Duodenal mucosa (tissue), 2 donors: Measurements from ENCODE around the gene RNF34.

ENCODE experiments used
- H3K27ac ChIP-seq: one replicate; pipeline ENCODE4 v1.7.0; 2013; ENCODE audit warnings: low read depth, low read length
- H3K27me3 ChIP-seq, 2 donors: one replicate each; pipeline ENCODE4 v1.7.0; 2013; ENCODE audit warnings: low read length in 2 of 2, control low read depth in 1 of 2; ENCODE audit not compliant: insufficient read depth in 2 of 2, control insufficient read depth in 1 of 2
- H3K36me3 ChIP-seq, 2 donors: one replicate each; pipeline ENCODE4 v1.7.0; 2013; ENCODE audit warnings: low read length in 2 of 2, control low read depth in 1 of 2; ENCODE audit not compliant: insufficient read depth in 2 of 2, control insufficient read depth in 1 of 2
- H3K4me1 ChIP-seq, 2 donors: one replicate each; pipeline ENCODE4 v1.7.0; 2013; ENCODE audit warnings: low read length in 2 of 2, control low read depth in 1 of 2; ENCODE audit not compliant: insufficient read depth in 2 of 2, control insufficient read depth in 1 of 2
- H3K4me3 ChIP-seq, 2 donors: one replicate each; pipeline ENCODE4 v1.7.0; 2013; ENCODE audit warnings: low read length in 2 of 2, low read depth in 1 of 2
- H3K9ac ChIP-seq, 2 donors: one replicate each; pipeline ENCODE4 v1.7.0; 2013; ENCODE audit warnings: low read length in 2 of 2, low read depth in 1 of 2
- H3K9me3 ChIP-seq, 2 donors: one replicate each; pipeline ENCODE4 v1.7.0; 2013; ENCODE audit warnings: low read length in 2 of 2, control low read depth in 1 of 2; ENCODE audit not compliant: control insufficient read depth in 1 of 2

The RNF34 gene

GRCh38 chr12:121399391-121400331 lies at the start of gene RNF34:
RNF34 (plus strand) TSS chr12:121400118; CDS start chr12:121400213, 95 bp downstream.
- Histone ChIP-seq H3K9me3 (no peaks in the 10 kb centered on the region), H3K27ac (peak within 1 kb of the TSS; percentile 74), H3K4me1 (peaks cover 16 to 29% of the 10 kb centered on the region in 2 donors), H3K4me3 (peak within 1 kb of the TSS; percentile 93 to 95), H3K27me3 (no peaks in the 10 kb centered on the region), H3K9ac (peak within 1 kb of the TSS; percentile 89 to 98), H3K36me3 (peaks cover 0 to 1% of the 10 kb centered on the region in 2 donors)

GRCh38 chr12:121351820-121352681 lies 47.9 kb upstream of the RNF34 start, which contains the start of gene ANAPC5:
ANAPC5 (minus strand) TSS chr12:121352411; CDS start chr12:121352340, 71 bp downstream.
- peak within 1 kb of the TSS; percentile 79 for H3K27ac ChIP-seq
- no peaks in the 10 kb centered on the region for H3K9me3 ChIP-seq
- peaks cover 0 to 14% of the 10 kb centered on the region in 2 donors for H3K4me1 ChIP-seq
- peak within 1 kb of the TSS; percentile 96 to 100 for H3K4me3 ChIP-seq
- no peaks in the 10 kb centered on the region for H3K27me3 ChIP-seq
- H3K9ac ChIP-seq: peak within 1 kb of the TSS; percentile 89 to 98
- no peaks in the 10 kb centered on the region for H3K36me3 ChIP-seq

GRCh38 chr12:121352682-121353018 lies 47.3 kb upstream of the RNF34 start:
- H3K9me3 ChIP-seq: no peaks in the 10 kb centered on the region
- peaks cover 0 to 14% of the 10 kb centered on the region in 2 donors for H3K4me1 ChIP-seq
- no peaks in the 10 kb centered on the region for H3K27me3 ChIP-seq
- no peaks in the 10 kb centered on the region for H3K36me3 ChIP-seq
- H3K4me3 ChIP-seq: peak overlapping the region; percentile 96 to 100
- H3K27ac ChIP-seq: no peak overlapping the region
- peak overlapping the region; percentile 89 to 98 for H3K9ac ChIP-seq

GRCh38 chr12:121355818-121356217 lies 44.1 kb upstream of the RNF34 start:
- Histone ChIP-seq H3K9me3 (no peaks in the 10 kb centered on the region), H3K4me1 (peaks cover 0 to 10% of the 10 kb centered on the region in 2 donors), H3K4me3 (no peak overlapping the region), H3K9ac (no peak overlapping the region), H3K27me3 (no peaks in the 10 kb centered on the region), H3K27ac (no peak overlapping the region), H3K36me3 (no peaks in the 10 kb centered on the region)

GRCh38 chr12:121356657-121357056 lies 43.3 kb upstream of the RNF34 start:
- Histone ChIP-seq H3K27me3 (no peaks in the 10 kb centered on the region), H3K27ac (no peak overlapping the region), H3K4me3 (no peak overlapping the region), H3K9me3 (no peaks in the 10 kb centered on the region), H3K9ac (no peak overlapping the region), H3K4me1 (peaks cover 0 to 4% of the 10 kb centered on the region in 2 donors), H3K36me3 (no peaks in the 10 kb centered on the region)

- Histone ChIP-seq H3K9me3 (no peaks in the 10 kb centered on the region), H3K4me1 (peaks cover 0 to 4% of the 10 kb centered on the region in 2 donors), H3K27ac (no peak overlapping the region), H3K9ac (no peak overlapping the region), H3K27me3 (no peaks in the 10 kb centered on the region), H3K4me3 (no peak overlapping the region), H3K36me3 (no peaks in the 10 kb centered on the region)
These were observed 42.6 kb upstream of the RNF34 start for GRCh38 chr12:121357331-121357730.

GRCh38 chr12:121358073-121358472 lies 41.8 kb upstream of the RNF34 start:
- peaks cover 0 to 2% of the 10 kb centered on the region in 2 donors for H3K4me1 ChIP-seq
- H3K9me3 ChIP-seq: no peaks in the 10 kb centered on the region
- no peak overlapping the region for H3K9ac ChIP-seq
- H3K36me3 ChIP-seq: no peaks in the 10 kb centered on the region
- H3K27me3 ChIP-seq: no peaks in the 10 kb centered on the region
- no peak overlapping the region for H3K27ac ChIP-seq
- no peak overlapping the region for H3K4me3 ChIP-seq

- Histone ChIP-seq H3K27me3 (peaks cover 0 to 5% of the 10 kb centered on the region in 2 donors), H3K36me3 (no peaks in the 10 kb centered on the region), H3K9ac (no peak overlapping the region), H3K4me3 (no peak overlapping the region), H3K9me3 (no peaks in the 10 kb centered on the region), H3K4me1 (no peaks in the 10 kb centered on the region), H3K27ac (no peak overlapping the region)
These were observed 35.2 kb upstream of the RNF34 start for GRCh38 chr12:121364683-121365121.

- H3K27me3 ChIP-seq: peaks cover 0 to 5% of the 10 kb centered on the region in 2 donors
- H3K27ac ChIP-seq: no peak overlapping the region
- H3K4me1 ChIP-seq: no peaks in the 10 kb centered on the region
- H3K4me3 ChIP-seq: no peak overlapping the region
- H3K9ac ChIP-seq: no peak overlapping the region
- no peaks in the 10 kb centered on the region for H3K36me3 ChIP-seq
- H3K9me3 ChIP-seq: no peaks in the 10 kb centered on the region
These were observed 34.4 kb upstream of the RNF34 start for GRCh38 chr12:121365416-121366062.
